Activated CD8-positive, alpha-beta memory T cell treated with anti-CD3 and anti-CD28 coated beads, Interleukin-2, amount 50 U/mL, for 48 hours (primary cell): ENCODE data around the gene AKR1E2.

Source experiments
- DNase-seq: peaks from one replicate; pipeline ENCODE4 v3.0.0-alpha.2; 2020

The AKR1E2 gene

GRCh38 chr10:4847561-4848355 is 21.8 kb downstream of the AKR1E2 start:
- no peak for DNase-seq

GRCh38 chr10:4848356-4849041 is 22.5 kb downstream of the AKR1E2 start:
- DNase-seq, result no peak

DNA sequence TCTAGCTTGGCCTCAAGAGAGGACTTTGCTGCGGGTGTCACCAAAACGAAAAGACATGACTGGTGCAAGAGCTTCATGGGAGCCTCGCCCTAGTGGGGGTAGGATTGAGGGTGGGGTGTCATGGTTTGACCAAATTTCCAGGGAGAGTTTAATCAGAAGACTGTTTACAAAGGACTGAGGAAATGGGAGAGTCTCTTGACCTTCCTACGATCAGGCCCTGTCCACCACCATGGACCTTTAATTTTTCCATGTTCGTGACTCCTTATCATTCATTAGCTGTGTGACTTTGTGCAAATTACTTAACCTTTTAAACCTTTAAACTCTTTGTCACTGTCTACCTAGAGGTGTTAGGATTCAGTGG is 23.0 kb downstream of the AKR1E2 start:
- DNase-seq, result no peak

GRCh38 chr10:4849555-4850242 is 23.7 kb downstream of the AKR1E2 start:
- peak; percentile 95 for DNase-seq

DNA sequence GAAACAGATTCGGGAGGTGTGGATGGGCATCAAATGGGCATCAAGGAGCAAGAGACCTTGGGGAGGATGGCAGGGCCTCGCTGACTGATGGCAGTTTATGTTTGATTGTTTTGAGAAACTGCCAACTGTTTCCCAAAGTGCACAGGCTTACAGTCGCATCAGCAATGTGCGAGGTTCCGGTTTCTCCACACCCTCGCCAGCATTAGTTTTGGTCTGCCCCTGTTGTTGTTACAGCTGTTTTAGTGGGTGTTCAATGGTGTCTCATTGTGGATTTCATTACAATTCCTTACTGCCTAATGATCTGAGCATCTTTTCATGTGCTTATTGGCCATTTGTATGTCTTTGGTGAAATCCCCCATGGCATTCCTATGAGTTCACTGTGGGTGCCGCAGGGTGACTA is 24.4 kb downstream of the AKR1E2 start:
- DNase-seq, result no peak

DNA sequence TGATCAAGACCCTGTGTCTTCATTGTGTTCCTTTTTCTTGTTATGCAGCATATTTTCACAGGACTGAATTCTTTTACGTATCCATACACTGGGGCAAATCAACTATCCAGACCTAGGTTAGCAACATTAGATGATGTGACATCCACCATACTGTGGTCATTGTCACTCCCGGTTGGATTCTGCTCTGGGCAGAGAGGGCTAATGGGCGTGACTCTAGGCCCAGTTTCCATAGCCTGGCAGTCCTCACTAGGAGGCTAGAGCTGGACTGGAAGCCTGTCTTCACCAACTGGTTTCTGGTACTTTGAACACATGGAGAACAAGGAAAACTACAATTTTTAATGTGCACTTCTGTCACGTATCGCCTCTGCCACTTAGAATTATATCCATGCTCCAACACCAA is 25.2 kb downstream of the AKR1E2 start:
- DNase-seq, result no peak

GRCh38 chr10:4851846-4852245 is 25.8 kb downstream of the AKR1E2 start:
- DNase-seq, result no peak

GRCh38 chr10:4865945-4866661 is 40.1 kb downstream of the AKR1E2 start:
- no peak for DNase-seq

DNA sequence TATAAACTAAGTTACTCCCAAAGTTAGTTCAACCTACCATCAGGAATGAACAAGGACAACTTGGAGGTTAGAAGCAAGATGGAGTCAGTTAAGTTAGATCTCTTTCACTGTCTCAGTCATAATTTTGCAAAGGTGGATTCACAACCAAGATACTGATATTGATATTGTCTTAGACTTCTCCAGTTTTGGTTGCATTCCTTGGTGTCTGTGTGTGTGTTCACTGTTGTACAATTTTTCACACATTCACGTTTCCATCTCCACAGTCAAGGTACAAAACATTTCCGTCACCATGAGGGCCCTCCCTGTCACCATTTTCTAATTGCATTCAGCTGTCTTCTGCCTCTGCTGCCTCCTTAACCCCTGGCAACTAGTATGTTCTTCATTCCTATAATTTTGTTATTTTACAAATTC is 41.1 kb downstream of the AKR1E2 start:
- no peak for DNase-seq

DNA sequence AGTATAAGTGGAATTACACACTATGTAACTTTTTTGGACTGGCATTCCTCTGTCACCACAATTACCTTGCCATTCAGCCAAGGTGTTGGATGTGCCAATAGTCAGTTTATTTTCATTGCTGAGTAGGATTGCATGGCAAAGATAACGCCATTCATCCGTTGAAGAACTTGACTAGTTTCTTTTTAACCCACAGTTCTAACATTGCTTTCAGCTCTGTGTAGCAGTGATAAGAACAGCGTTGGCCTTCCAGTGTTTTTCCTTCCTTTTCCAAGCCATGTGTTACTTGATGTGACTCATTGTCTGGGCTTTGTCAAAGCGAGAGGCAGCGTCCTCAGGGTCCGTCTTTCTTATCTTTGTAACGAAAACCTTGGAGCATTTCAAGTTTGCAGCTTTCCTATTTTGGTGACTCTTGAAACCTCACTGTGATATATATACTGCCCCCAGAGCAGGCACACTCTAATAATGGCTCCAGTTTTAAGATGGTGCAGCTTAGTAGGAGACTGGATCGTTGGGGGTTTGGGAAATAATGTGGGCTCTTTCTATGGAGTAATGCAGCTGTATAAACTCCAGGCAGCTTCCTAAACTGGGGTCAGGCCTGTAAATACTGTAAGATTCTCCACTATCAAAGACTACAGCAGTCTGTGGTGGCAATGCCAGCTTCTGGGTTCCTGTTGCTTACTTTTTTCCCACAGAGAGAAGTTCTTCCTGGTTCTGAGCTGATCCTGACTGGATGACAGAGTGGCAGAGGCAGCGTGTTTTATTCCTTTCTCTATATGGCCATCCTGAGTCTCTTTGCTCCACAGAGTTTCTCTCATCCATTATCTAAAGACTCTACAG is 41.7 kb downstream of the AKR1E2 start:
- DNase-seq, result no peak

GRCh38 chr10:4868357-4868657 is 42.3 kb downstream of the AKR1E2 start:
- DNase-seq, result no peak

DNA sequence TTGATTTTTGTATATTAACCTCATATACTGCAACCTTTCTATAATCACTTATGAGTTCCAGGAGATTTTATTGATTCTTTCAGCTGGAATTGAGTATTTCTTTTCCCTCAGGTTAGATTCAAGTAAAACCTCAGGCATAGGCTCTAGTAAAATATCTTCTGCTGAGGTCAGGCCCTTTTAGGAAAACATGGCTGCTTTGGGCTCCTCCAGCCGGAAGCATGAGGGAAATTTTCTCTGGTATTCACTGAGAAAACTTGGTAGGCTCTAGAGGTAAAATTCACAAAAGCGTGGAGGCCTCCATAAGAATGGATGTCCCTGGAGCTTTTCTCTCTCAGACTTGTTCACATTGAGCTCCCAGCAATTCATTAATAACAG is 56.7 kb downstream of the AKR1E2 start:
- DNase-seq, result no peak

DNA sequence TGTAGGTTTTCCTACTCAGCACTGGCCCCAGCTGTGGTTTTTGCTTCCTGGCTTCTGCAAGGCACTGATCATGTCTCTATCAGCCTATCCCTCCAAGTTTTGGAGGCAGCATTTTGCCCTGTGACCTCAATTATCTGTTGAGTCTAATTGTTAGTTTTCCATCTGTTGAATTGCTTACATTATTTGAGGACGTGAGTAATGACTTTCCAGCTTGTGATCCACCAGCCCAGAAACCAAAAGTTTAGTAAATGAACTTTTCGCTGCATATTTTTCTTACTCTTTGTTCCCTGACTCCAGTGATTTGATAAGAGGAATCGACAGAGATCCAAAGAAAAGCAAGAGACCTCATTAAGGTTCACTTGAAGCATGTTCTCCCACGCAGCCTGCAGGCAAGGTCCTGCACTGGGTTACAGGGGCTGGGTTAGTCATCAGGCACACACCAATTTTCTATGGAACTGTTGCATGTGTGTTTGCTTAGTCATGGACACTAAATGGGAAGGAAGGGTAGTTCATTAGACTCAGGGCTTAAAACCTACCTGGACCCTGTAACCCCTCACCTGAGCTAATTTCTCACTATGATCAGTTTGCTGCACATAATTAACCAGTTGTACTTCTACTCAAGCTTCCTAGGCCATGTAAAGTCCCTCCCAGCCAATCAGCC is 57.2 kb downstream of the AKR1E2 start:
- no peak for DNase-seq

DNA sequence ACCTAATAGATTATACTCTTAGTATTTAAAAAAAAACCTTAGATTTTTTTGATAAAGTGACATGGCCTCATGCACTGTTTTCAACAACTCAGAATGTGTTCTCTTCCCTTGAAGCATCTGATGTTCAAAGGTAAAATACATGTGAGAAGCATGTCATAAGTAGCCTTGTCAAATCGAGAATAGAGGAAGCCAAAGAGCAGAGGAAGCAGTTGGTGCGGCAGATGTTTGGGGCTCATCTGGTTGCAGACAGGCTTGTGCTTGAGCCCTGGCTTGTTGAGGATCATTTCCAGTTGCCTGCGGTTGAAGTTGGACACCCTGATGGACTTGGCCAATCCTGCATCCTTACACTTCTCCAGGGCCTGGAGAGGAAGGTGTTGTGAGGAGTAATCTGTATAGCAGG is 59.2 kb downstream of the AKR1E2 start:
- no peak for DNase-seq

GRCh38 chr10:4887501-4887900 is 61.5 kb downstream of the AKR1E2 start:
- DNase-seq, result no peak

GRCh38 chr10:4888236-4888635 is 62.2 kb downstream of the AKR1E2 start:
- no peak for DNase-seq

- DNase-seq, result no peak
Measured at GRCh38 chr10:4889959-4890358, 64.0 kb downstream of the AKR1E2 start.

DNA sequence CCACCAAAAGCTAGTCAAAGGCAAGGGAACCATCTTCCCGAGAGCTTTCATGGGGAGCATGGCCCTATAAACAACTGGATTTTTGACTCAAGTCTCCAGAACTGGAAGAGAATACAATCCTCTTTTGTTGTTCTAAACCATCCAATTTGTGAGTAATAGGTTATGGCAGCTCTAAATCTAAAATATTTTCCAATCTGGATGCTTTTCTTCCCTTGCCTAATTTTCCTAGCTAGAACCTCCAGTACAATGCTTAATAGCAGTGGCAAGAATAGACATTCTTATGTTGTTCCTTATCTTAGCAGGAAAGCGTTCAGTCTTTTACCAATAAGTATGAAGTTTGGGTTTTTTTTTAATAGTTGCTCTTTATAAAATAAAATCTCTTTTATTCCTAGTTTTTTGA is 66.7 kb downstream of the AKR1E2 start:
- no peak for DNase-seq

GRCh38 chr10:4894335-4894734 is 68.3 kb downstream of the AKR1E2 start:
- no peak for DNase-seq
